Chondrocyte (in vitro differentiated cells): ENCODE results near the gene CGRRF1. TPM values are rescaled to one million over a fixed set of nuclear protein-coding genes. Genes with fewer than 3 reads are reported as not detected.

Source experiments
- DNase-seq: peaks from one replicate; pipeline ENCODE4 v3.0.0; 2021; ENCODE audit warnings: mixed read lengths, low spot score
- H3K27ac Mint-ChIP-seq: one replicate; pipeline ENCODE4 v1.8.0; 2021; ENCODE audit warnings: mild to moderate bottlenecking, moderate library complexity, mixed read lengths; ENCODE audit not compliant: unreplicated experiment
- H3K27me3 Mint-ChIP-seq: 2 replicates; pipeline ENCODE4 v1.8.0; 2021; ENCODE audit warnings: low read depth, mixed read lengths
- H3K36me3 Mint-ChIP-seq: 2 replicates; pipeline ENCODE4 v1.8.0; 2021; ENCODE audit warnings: low read depth, mixed read lengths
- H3K4me1 Mint-ChIP-seq: 2 replicates; pipeline ENCODE4 v1.8.0; 2021; ENCODE audit warnings: low read depth, mild to moderate bottlenecking, mixed read lengths
- H3K4me3 Mint-ChIP-seq: one replicate; pipeline ENCODE4 v1.8.0; 2021; ENCODE audit warnings: mild to moderate bottlenecking, moderate library complexity, mixed read lengths; ENCODE audit not compliant: unreplicated experiment
- H3K9me3 Mint-ChIP-seq: 2 replicates; pipeline ENCODE4 v1.8.0; 2021; ENCODE audit warnings: low read depth, mixed read lengths
- total RNA-seq: library from RNA; stranded (reverse); gene quantifications from 3 replicates; pipeline ENCODE4 v1.2.1, GENCODE V29; 2021
- TF ChIP-seq, protein P1 (sequence below): fragments of 200-600 bp; sonication (generic); IDR thresholded peaks from 2 replicates; pipeline ENCODE4 v1.5.0; 2021; ENCODE audit warnings: antibody characterized with exemption, mild to moderate bottlenecking, moderate library complexity

Gene CGRRF1
- total RNA-seq, 1 donor from 2014 or later, result 17.6 TPM

GRCh38 chr14:54529811-54530210 lies 20.1 kb downstream of the CGRRF1 start:
- H3K4me3 Mint-ChIP-seq, result no peak overlapping the region
- TF ChIP-seq, protein P1, sequence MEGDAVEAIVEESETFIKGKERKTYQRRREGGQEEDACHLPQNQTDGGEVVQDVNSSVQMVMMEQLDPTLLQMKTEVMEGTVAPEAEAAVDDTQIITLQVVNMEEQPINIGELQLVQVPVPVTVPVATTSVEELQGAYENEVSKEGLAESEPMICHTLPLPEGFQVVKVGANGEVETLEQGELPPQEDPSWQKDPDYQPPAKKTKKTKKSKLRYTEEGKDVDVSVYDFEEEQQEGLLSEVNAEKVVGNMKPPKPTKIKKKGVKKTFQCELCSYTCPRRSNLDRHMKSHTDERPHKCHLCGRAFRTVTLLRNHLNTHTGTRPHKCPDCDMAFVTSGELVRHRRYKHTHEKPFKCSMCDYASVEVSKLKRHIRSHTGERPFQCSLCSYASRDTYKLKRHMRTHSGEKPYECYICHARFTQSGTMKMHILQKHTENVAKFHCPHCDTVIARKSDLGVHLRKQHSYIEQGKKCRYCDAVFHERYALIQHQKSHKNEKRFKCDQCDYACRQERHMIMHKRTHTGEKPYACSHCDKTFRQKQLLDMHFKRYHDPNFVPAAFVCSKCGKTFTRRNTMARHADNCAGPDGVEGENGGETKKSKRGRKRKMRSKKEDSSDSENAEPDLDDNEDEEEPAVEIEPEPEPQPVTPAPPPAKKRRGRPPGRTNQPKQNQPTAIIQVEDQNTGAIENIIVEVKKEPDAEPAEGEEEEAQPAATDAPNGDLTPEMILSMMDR, result no peak
- no peaks in the 10 kb centered on the region for H3K9me3 Mint-ChIP-seq
- H3K27me3 Mint-ChIP-seq, result no peaks in the 10 kb centered on the region
- no peak for DNase-seq
- peaks cover 3% of the 10 kb centered on the region for H3K4me1 Mint-ChIP-seq
- H3K36me3 Mint-ChIP-seq, result peaks cover 5% of the 10 kb centered on the region
- no peak overlapping the region for H3K27ac Mint-ChIP-seq

DNA sequence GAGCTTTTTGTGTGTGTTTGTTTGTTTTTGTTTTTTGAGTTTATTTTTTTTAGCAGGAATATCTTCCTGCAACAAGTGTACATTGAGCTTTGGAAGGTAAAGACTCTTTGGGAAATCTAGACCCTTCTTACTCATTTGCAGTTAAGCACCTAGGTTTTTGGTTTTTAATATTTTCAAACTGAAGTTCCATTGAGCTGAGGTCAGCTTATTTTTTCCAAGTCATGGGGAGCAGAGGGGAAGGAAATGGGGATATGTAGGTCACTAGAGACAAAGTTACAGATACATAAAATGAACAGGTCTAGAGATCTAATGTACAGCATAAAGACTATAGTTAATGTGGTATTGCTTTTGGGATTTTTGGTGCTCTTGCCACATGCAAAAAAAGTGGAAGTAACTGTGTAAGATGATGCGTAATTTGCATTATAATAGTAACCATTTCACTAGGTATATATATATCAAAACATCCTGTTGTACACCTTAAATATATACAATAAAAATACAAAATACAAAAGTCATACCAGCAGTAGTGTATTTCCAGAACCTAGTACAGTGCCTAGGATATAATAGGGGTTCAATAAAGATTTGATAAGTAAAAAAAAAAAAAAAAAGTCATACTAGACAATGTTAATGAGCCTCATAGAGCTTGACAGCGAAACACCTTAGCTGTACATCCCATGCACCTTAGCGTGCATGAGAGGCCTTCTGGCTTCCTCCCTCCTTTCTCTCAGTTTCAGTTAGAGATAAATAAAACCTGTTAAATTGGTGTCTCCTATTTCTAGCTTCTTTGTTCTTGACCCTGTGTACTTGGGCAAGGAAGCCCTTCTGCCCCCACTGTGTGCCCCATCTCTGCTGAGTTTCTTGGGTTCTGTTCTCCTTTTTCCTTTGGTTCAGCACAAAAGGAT lies 22.7 kb downstream of the CGRRF1 start:
- Mint-ChIP-seq H3K27me3 (no peaks in the 10 kb centered on the region), H3K36me3 (peaks cover 2% of the 10 kb centered on the region), H3K4me3 (no peak overlapping the region), H3K9me3 (peaks cover 6% of the 10 kb centered on the region), H3K27ac (no peak overlapping the region), H3K4me1 (peaks cover 3% of the 10 kb centered on the region)
- TF ChIP-seq, protein P1, result no peak
- no peak for DNase-seq

- Mint-ChIP-seq H3K4me1 (no peaks in the 10 kb centered on the region), H3K4me3 (no peak overlapping the region), H3K9me3 (peaks cover 6% of the 10 kb centered on the region), H3K27me3 (no peaks in the 10 kb centered on the region), H3K27ac (no peak overlapping the region), H3K36me3 (peaks cover 2% of the 10 kb centered on the region)
- DNase-seq, result no peak
- TF ChIP-seq, protein P1, result no peak
Measured at GRCh38 chr14:54533100-54533499, 23.4 kb downstream of the CGRRF1 start.

GRCh38 chr14:54535126-54535525 lies 25.4 kb downstream of the CGRRF1 start:
- DNase-seq, result no peak
- Mint-ChIP-seq H3K27me3 (no peaks in the 10 kb centered on the region), H3K4me1 (no peaks in the 10 kb centered on the region), H3K36me3 (peaks cover 8% of the 10 kb centered on the region), H3K9me3 (peaks cover 6% of the 10 kb centered on the region), H3K27ac (no peak overlapping the region), H3K4me3 (no peak overlapping the region)
- TF ChIP-seq, protein P1, result no peak

GRCh38 chr14:54535646-54536045 lies 25.9 kb downstream of the CGRRF1 start:
- Mint-ChIP-seq H3K4me1 (no peaks in the 10 kb centered on the region), H3K9me3 (peaks cover 6% of the 10 kb centered on the region), H3K36me3 (peaks cover 9% of the 10 kb centered on the region), H3K4me3 (no peak overlapping the region), H3K27me3 (no peaks in the 10 kb centered on the region), H3K27ac (no peak overlapping the region)
- TF ChIP-seq, protein P1, result no peak
- DNase-seq, result no peak
